DOHH2 (cell line): ENCODE measurements around the gene CPSF4L.

Experiments used
- H3F3A ChIP-seq: fragments of 200-600 bp; sonication (generic), shearing (Covaris generic); 2 replicates; pipeline ENCODE4 v1.6.0; 2016; ENCODE audit warnings: antibody characterized with exemption, mild to moderate bottlenecking; ENCODE audit not compliant: control insufficient read depth, insufficient read depth
- H3K27ac ChIP-seq: fragments of 200-600 bp; sonication (generic); 2 replicates; pipeline ENCODE4 v1.5.1; 2014; ENCODE audit warnings: low read depth, mild to moderate bottlenecking, low read length, moderate library complexity
- H3K27me3 ChIP-seq: fragments of 200-600 bp; sonication (generic); 2 replicates; pipeline ENCODE4 v1.6.1; 2014; ENCODE audit warnings: mild to moderate bottlenecking, low read length, mixed read lengths; ENCODE audit not compliant: control insufficient read depth
- H3K36me3 ChIP-seq: fragments of 200-600 bp; sonication (generic); 2 replicates; pipeline ENCODE4 v1.6.1; 2014; ENCODE audit warnings: mild to moderate bottlenecking, low read length, moderate library complexity, mixed read lengths; ENCODE audit not compliant: control insufficient read depth
- H3K4me1 ChIP-seq: fragments of 200-600 bp; sonication (generic); 2 replicates; pipeline ENCODE4 v1.6.1; 2014; ENCODE audit warnings: mild to moderate bottlenecking, low read length, mixed read lengths; ENCODE audit not compliant: control insufficient read depth
- H3K4me2 ChIP-seq: fragments of 200-600 bp; sonication (generic); 2 replicates; pipeline ENCODE4 v1.6.0; 2014; ENCODE audit warnings: mild to moderate bottlenecking, low read length, moderate library complexity
- H3K4me3 ChIP-seq: fragments of 200-600 bp; sonication (generic); 2 replicates; pipeline ENCODE4 v1.5.1; 2014; ENCODE audit warnings: mild to moderate bottlenecking, low read length, mixed read lengths
- H3K79me2 ChIP-seq: fragments of 200-600 bp; sonication (generic); 2 replicates; pipeline ENCODE4 v1.6.1; 2014; ENCODE audit warnings: mild to moderate bottlenecking, low read length, mixed read lengths; ENCODE audit not compliant: control insufficient read depth
- H3K9me2 ChIP-seq: fragments of 200-600 bp; sonication (generic); replicated peaks from 2 replicates; pipeline ENCODE4 v1.6.1; 2014; ENCODE audit warnings: mild to moderate bottlenecking, low read length, mixed read lengths; ENCODE audit not compliant: control insufficient read depth
- H3K9me3 ChIP-seq: fragments of 200-600 bp; sonication (generic); 2 replicates; pipeline ENCODE4 v1.6.1; 2014; ENCODE audit warnings: antibody characterized with exemption, low read length, mixed read lengths; ENCODE audit not compliant: control insufficient read depth, insufficient read depth
- H4K20me1 ChIP-seq: fragments of 200-600 bp; sonication (generic); 2 replicates; pipeline ENCODE4 v1.6.0; 2014; ENCODE audit warnings: low read depth, mild to moderate bottlenecking, antibody characterized with exemption, low read length, moderate library complexity; ENCODE audit not compliant: control insufficient read depth, insufficient read depth
- CTCF ChIP-seq: fragments of 200-600 bp; sonication (generic); IDR thresholded peaks from one replicate; pipeline ENCODE4 v1.5.1; 2014; ENCODE audit warnings: antibody characterized with exemption, mild to moderate bottlenecking, low read depth, low read length; ENCODE audit not compliant: poor library complexity, severe bottlenecking
- EZH2phosphoT487 ChIP-seq: fragments of 200-600 bp; sonication (generic); IDR thresholded peaks from 2 replicates; pipeline ENCODE4 v1.6.1; 2017; ENCODE audit warnings: borderline replicate concordance, mild to moderate bottlenecking, antibody characterized with exemption, low read length, moderate library complexity, mixed read lengths

The CPSF4L gene

GRCh38 chr17:73288534-73289302 lies 27.0 kb upstream of the CPSF4L start:
- Histone ChIP-seq H3K27me3 (no peaks in the 10 kb centered on the region), H3K79me2 (no peaks in the 10 kb centered on the region), H3K9me3 (no peaks in the 10 kb centered on the region), H3K27ac (no peak overlapping the region), H3K4me1 (no peaks in the 10 kb centered on the region), H3K4me3 (no peak overlapping the region), H4K20me1 (no peaks in the 10 kb centered on the region), H3K9me2 (no peaks in the 10 kb centered on the region), H3K36me3 (no peaks in the 10 kb centered on the region), H3K4me2 (no peak overlapping the region), H3F3A (no peaks in the 10 kb centered on the region)
- TF ChIP-seq CTCF (no peak), EZH2phosphoT487 (no peak)

GRCh38 chr17:73286863-73287296 lies 25.2 kb upstream of the CPSF4L start:
- Histone ChIP-seq H3K79me2 (no peaks in the 10 kb centered on the region), H3F3A (no peaks in the 10 kb centered on the region), H3K27me3 (no peaks in the 10 kb centered on the region), H3K36me3 (no peaks in the 10 kb centered on the region), H3K9me3 (no peaks in the 10 kb centered on the region), H3K4me1 (no peaks in the 10 kb centered on the region), H3K4me2 (no peak overlapping the region), H4K20me1 (no peaks in the 10 kb centered on the region), H3K9me2 (no peaks in the 10 kb centered on the region), H3K4me3 (no peak overlapping the region), H3K27ac (no peak overlapping the region)
- TF ChIP-seq CTCF, result no peak
- no peak for TF ChIP-seq EZH2phosphoT487

GRCh38 chr17:73285916-73286862 lies 24.5 kb upstream of the CPSF4L start:
- Histone ChIP-seq H3K4me2 (no peak overlapping the region), H3K79me2 (no peaks in the 10 kb centered on the region), H4K20me1 (no peaks in the 10 kb centered on the region), H3K4me1 (no peaks in the 10 kb centered on the region), H3K27ac (no peak overlapping the region), H3K36me3 (no peaks in the 10 kb centered on the region), H3K27me3 (no peaks in the 10 kb centered on the region), H3K9me3 (no peaks in the 10 kb centered on the region), H3K9me2 (no peaks in the 10 kb centered on the region), H3K4me3 (no peak overlapping the region), H3F3A (no peaks in the 10 kb centered on the region)
- TF ChIP-seq EZH2phosphoT487 (no peak), CTCF (no peak)
